Hepatocyte (in vitro differentiated cells): ENCODE data around the gene SLC30A7. TPM values are rescaled to one million over a fixed set of nuclear protein-coding genes. Genes with fewer than 3 reads are reported as not detected.

Experiments used
- DNase-seq: peaks from one replicate; pipeline ENCODE4 v3.0.0-alpha.2; 2016; ENCODE audit warnings: low spot score
- H2AFZ ChIP-seq: fragments of 200-600 bp; sonication (generic); 2 replicates; pipeline ENCODE4 v1.6.0; 2016; ENCODE audit warnings: antibody characterized with exemption, mild to moderate bottlenecking
- H3K27ac ChIP-seq: fragments of 200-600 bp; sonication (generic); 2 replicates; pipeline ENCODE4 v1.5.1; 2016; ENCODE audit warnings: mild to moderate bottlenecking
- H3K27me3 ChIP-seq: fragments of 200-600 bp; sonication (generic); 2 replicates; pipeline ENCODE4 v1.6.1; 2016
- H3K36me3 ChIP-seq: fragments of 200-600 bp; sonication (generic); replicated peaks from 2 replicates; pipeline ENCODE4 v1.5.1; 2016; ENCODE audit warnings: low read depth; ENCODE audit not compliant: insufficient read depth
- H3K4me1 ChIP-seq: fragments of 200-600 bp; sonication (generic); 2 replicates; pipeline ENCODE4 v1.5.1; 2016; ENCODE audit warnings: mild to moderate bottlenecking, moderate library complexity; ENCODE audit not compliant: insufficient read depth
- H3K4me2 ChIP-seq: fragments of 200-600 bp; sonication (generic); 2 replicates; pipeline ENCODE4 v1.6.0; 2016
- H3K4me3 ChIP-seq: fragments of 200-600 bp; sonication (generic); 2 replicates; pipeline ENCODE4 v1.5.1; 2016; ENCODE audit warnings: mild to moderate bottlenecking
- H3K79me2 ChIP-seq: fragments of 200-600 bp; sonication (generic); 2 replicates; pipeline ENCODE4 v1.6.0; 2017; ENCODE audit warnings: mild to moderate bottlenecking
- H3K9me2 ChIP-seq: fragments of 200-600 bp; sonication (generic); replicated peaks from 2 replicates; pipeline ENCODE4 v1.6.0; 2017; ENCODE audit warnings: mild to moderate bottlenecking; ENCODE audit not compliant: insufficient read depth
- H3K9me3 ChIP-seq: fragments of 200-600 bp; sonication (generic); 2 replicates; pipeline ENCODE4 v1.5.1; 2016; ENCODE audit warnings: low read depth, mild to moderate bottlenecking
- H4K20me1 ChIP-seq: fragments of 200-600 bp; sonication (generic); 2 replicates; pipeline ENCODE4 v1.6.0; 2016; ENCODE audit warnings: mild to moderate bottlenecking; ENCODE audit not compliant: insufficient read depth, poor library complexity, severe bottlenecking
- EZH2 ChIP-seq: fragments of 200-600 bp; sonication (generic); IDR thresholded peaks from 2 replicates; pipeline ENCODE4 v1.6.1; 2016; ENCODE audit warnings: antibody characterized with exemption, mild to moderate bottlenecking, borderline replicate concordance
- EZH2phosphoT487 ChIP-seq: fragments of 200-600 bp; sonication (generic); IDR thresholded peaks from one replicate; pipeline ENCODE4 v1.6.1; 2018; ENCODE audit warnings: antibody characterized with exemption, mild to moderate bottlenecking, low read depth, moderate library complexity; ENCODE audit not compliant: unreplicated experiment, severe bottlenecking
- WGBS: methylation state at CpG from one replicate; pipeline ENCODE4 v1.1.6; 2016; ENCODE audit warnings: low lambda C conversion rate; ENCODE audit errors: missing lambda C conversion rate; 5-methylcytosine and 5-hydroxymethylcytosine counted together
- polyA plus RNA-seq: library from polyadenylated mRNA; unstranded; fragments of >200 nt; fragmentation: Nextera tagmentation; extraction: Ambion mirVana; gene quantifications from 2 replicates; pipeline ENCODE4 v1.2.1, GENCODE V29; 2016
- total RNA-seq: library from RNA; depleted of rRNA; stranded (reverse); fragments of >200 nt; gene quantifications from 2 replicates; pipeline ENCODE4 v1.2.3, GENCODE V29; 2014
- TF ChIP-seq, protein P1 (sequence below): fragments of 200-600 bp; sonication (generic); IDR thresholded peaks from 2 replicates; pipeline ENCODE4 v1.5.1; 2016; ENCODE audit warnings: antibody characterized with exemption, mild to moderate bottlenecking; ENCODE audit not compliant: poor library complexity

SLC30A7 gene
- total and polyA plus RNA-seq, 2 experiments from 2014 or later: 23.0 to 61.9 TPM

DNA sequence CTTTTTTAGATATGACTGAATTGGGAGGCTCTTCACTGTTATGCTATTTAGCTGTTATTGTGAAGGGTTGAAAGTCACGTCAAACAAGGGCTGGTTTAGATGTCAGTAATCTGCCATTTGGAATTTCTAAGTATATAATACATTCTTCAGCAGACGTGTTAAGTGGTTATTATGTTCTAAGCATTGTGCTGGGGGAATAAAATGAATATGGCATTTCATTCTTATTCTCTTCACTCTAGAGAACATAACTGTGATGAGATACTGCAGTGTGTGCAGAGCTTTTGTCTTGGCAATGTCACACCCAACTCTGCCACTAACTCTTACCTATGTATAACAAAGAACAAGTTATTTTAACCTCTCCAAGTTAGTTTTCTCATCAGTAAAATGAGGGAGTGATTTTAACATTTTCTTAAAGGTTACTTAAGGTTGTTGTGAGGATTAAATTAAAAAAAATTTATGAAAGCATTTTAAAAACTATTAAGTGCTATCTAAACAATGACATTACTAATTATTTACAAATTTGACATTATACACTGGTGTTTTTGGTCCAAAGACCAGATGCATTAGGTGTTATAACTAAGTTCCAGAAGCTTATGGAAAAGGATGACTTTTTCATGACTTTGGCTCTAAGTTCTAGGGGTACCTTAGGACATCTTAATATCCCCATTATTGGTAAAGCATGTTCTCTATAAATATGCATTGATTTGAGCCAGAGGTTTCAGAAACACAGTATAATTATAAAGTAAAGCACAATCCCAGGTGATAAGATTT lies 58.3 kb downstream of the SLC30A7 start:
- Histone ChIP-seq H3K4me2 (no peak overlapping the region), H2AFZ (no peak overlapping the region), H3K36me3 (no peaks in the 10 kb centered on the region), H3K9me2 (no peaks in the 10 kb centered on the region), H3K9me3 (no peaks in the 10 kb centered on the region), H3K27ac (no peak overlapping the region), H3K4me1 (no peaks in the 10 kb centered on the region), H3K27me3 (no peaks in the 10 kb centered on the region), H3K4me3 (no peak overlapping the region), H4K20me1 (no peaks in the 10 kb centered on the region), H3K79me2 (no peaks in the 10 kb centered on the region)
- TF ChIP-seq EZH2 (no peak), EZH2phosphoT487 (no peak)
- TF ChIP-seq, protein P1, sequence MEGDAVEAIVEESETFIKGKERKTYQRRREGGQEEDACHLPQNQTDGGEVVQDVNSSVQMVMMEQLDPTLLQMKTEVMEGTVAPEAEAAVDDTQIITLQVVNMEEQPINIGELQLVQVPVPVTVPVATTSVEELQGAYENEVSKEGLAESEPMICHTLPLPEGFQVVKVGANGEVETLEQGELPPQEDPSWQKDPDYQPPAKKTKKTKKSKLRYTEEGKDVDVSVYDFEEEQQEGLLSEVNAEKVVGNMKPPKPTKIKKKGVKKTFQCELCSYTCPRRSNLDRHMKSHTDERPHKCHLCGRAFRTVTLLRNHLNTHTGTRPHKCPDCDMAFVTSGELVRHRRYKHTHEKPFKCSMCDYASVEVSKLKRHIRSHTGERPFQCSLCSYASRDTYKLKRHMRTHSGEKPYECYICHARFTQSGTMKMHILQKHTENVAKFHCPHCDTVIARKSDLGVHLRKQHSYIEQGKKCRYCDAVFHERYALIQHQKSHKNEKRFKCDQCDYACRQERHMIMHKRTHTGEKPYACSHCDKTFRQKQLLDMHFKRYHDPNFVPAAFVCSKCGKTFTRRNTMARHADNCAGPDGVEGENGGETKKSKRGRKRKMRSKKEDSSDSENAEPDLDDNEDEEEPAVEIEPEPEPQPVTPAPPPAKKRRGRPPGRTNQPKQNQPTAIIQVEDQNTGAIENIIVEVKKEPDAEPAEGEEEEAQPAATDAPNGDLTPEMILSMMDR: no peak
- 83% methylated on average over 2 of the region's 2 CpGs for WGBS
- no peak for DNase-seq

DNA sequence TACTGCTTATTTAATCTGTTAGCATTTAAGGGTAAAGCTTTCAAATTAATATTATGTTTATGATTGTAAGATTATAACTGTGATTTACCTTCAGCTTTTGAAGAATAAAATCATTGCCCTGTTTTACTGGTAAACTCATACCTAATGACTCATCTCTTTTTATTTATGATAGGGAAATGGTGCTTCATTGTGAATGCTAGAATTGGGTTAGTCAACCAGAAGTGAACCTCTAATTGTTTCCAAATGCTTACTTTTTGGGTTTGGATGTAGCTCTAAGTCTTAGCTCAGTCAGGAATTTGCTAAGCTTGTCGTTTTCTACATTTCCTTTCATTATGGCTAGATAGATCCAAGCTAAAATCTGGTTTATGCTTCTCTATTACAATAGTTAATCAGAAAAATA lies 59.4 kb downstream of the SLC30A7 start:
- H3K27me3 ChIP-seq: no peaks in the 10 kb centered on the region
- no peaks in the 10 kb centered on the region for H3K9me3 ChIP-seq
- H3K79me2 ChIP-seq: no peaks in the 10 kb centered on the region
- no peak for DNase-seq
- no peak overlapping the region for H2AFZ ChIP-seq
- H3K27ac ChIP-seq: no peak overlapping the region
- no peaks in the 10 kb centered on the region for H3K9me2 ChIP-seq
- WGBS: 49% methylated on average over 1 of the region's 1 CpG
- no peak overlapping the region for H3K4me2 ChIP-seq
- H4K20me1 ChIP-seq: no peaks in the 10 kb centered on the region
- TF ChIP-seq, protein P1: no peak
- TF ChIP-seq EZH2: no peak
- TF ChIP-seq EZH2phosphoT487: no peak
- H3K4me1 ChIP-seq: no peaks in the 10 kb centered on the region
- H3K36me3 ChIP-seq: no peaks in the 10 kb centered on the region
- no peak overlapping the region for H3K4me3 ChIP-seq

DNA sequence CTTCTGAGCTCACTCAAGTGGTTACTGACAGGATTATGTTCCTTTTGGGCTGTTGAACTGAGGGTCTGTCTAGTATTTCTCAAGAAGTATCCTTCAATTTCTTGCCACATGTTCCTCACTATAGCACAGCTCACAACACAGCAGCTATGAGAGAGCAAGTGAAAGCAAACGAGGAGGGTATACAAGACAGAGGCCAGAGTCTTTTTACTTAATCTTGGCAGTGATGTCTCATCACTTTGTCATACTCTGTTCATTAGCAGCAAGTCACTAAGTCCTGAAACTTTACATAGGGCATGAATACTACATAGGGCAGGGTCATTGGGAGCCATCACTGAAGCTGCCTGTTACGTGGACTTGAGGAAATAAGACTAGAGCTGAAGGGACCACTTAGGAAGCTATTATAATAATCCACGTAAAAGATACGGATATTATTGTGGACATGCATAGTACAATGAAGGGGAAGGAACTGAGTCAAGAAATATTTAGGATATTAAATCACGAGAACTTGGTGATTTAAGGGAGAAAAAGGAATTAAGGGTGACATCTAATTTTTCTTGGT lies 63.7 kb downstream of the SLC30A7 start:
- TF ChIP-seq EZH2 (no peak), EZH2phosphoT487 (no peak)
- TF ChIP-seq, protein P1: no peak
- Histone ChIP-seq H3K27ac (no peak overlapping the region), H3K9me2 (no peaks in the 10 kb centered on the region), H3K79me2 (no peaks in the 10 kb centered on the region), H3K9me3 (no peaks in the 10 kb centered on the region), H3K36me3 (no peaks in the 10 kb centered on the region), H3K4me1 (no peaks in the 10 kb centered on the region), H4K20me1 (no peaks in the 10 kb centered on the region), H3K4me3 (no peak overlapping the region), H2AFZ (no peak overlapping the region), H3K27me3 (no peaks in the 10 kb centered on the region), H3K4me2 (no peak overlapping the region)
- no peak for DNase-seq
- 93% methylated on average over 5 of the region's 5 CpGs for WGBS
